ENCODE results near the gene SDK2. TPM values are rescaled to one million over a fixed set of nuclear protein-coding genes. Genes with fewer than 3 reads are reported as not detected.

SDK2 gene
- total and polyA plus RNA-seq, 2 of the 4 experiments (the other 2 are of a cell fraction) = under 0.01 to 0.03 TPM

GRCh38 chr17:73480740-73481139, 163.5 kb downstream of the SDK2 start:
- Histone ChIP-seq H3K4me2 (ENCODE audit: low read depth, low read length) (no peak overlapping the region), H3K9ac (ENCODE audit: low read depth, low read length) (no peak overlapping the region), H3K79me1 (ENCODE audit: low read depth in 1 of 2, low read length in 2 of 2) (no peaks in the 10 kb centered on the region), H3K56ac (ENCODE audit: extremely low read depth, insufficient read depth, low read length) (no peak overlapping the region), H3K9me1 (ENCODE audit: insufficient read depth, low read length) (no peaks in the 10 kb centered on the region), H2AFZ (replicated peaks; ENCODE audit: low read length, poor library complexity) (no peak overlapping the region), H4K5ac (ENCODE audit: low read depth, low read length) (no peak overlapping the region), H2BK120ac (ENCODE audit: low read depth, low read length) (no peak overlapping the region), H3K27me3 (ENCODE audit: control insufficient read depth, insufficient read depth, low read length) (no peaks in the 10 kb centered on the region; the same call in none of the 2 replicates), H2BK15ac (ENCODE audit: low read depth, low read length) (no peak overlapping the region), H3K27ac (ENCODE audit: insufficient read depth, low read length) (no peak overlapping the region), H2AK5ac (ENCODE audit: low read depth, low read length) (no peak overlapping the region), H4K91ac (ENCODE audit: insufficient read depth, low read depth, low read length) (no peak overlapping the region), H4K20me1 (ENCODE audit: insufficient read depth, low read length) (no peaks in the 10 kb centered on the region), H3K4ac (ENCODE audit: low read depth, low read length) (no peak overlapping the region), H4K8ac (ENCODE audit: low read depth in 2 of 2, low read length in 2 of 2) (no peak overlapping the region), H2BK5ac (ENCODE audit: low read depth, low read length, poor library complexity, severe bottlenecking) (no peak overlapping the region), H3K4me3 (ENCODE audit: insufficient read depth, low read depth, low read length) (no peak overlapping the region), H3K23ac (ENCODE audit: low read depth, low read length) (no peak overlapping the region), H3K14ac (replicated peaks; ENCODE audit: low read depth, low read length) (no peak overlapping the region), H2BK20ac (ENCODE audit: low read depth, low read length) (no peak overlapping the region), H3K36me3 (ENCODE audit: control insufficient read depth, insufficient read depth, low read length) (no peaks in the 10 kb centered on the region), H3K4me1 (ENCODE audit: control insufficient read depth, insufficient read depth, low read length) (no peaks in the 10 kb centered on the region), H2AK9ac (replicated peaks; ENCODE audit: low read depth, low read length, poor library complexity) (no peak overlapping the region), H3K18ac (ENCODE audit: low read depth, low read length) (no peak overlapping the region), H3K9me3 (ENCODE audit: control insufficient read depth, insufficient read depth, low read length) (peaks cover 11% of the 10 kb centered on the region)
- dilution Hi-C loops (cut with HindIII; ENCODE audit: low sequenced_read_pairs, unreplicated experiment) (no loop called here), intact Hi-C loops (cut with micrococcal nuclease) (no loop called here), in situ Hi-C loops (cut with MboI; ENCODE audit: low sequenced_read_pairs) (no loop called here)
- CTCF ChIA-PET = no interaction called here
- WGBS, 2 experiments (ENCODE audit: extremely low coverage in 2 of 2, insufficient read length in 1 of 2) = no CpG with 5 or more reads among the region's 4 CpGs
- no peak for DNase-seq
- BruUV-seq (replicated peaks) = no TSS peak
- TF ChIP-seq RCOR1 (IDR thresholded peaks at IDR 0.05; ENCODE audit: insufficient replicate concordance, low read length) (no peak), USF2 (IDR thresholded peaks at IDR 0.05; ENCODE audit: low read depth, low read length) (no peak), ELK1 (IDR thresholded peaks at IDR 0.05; ENCODE audit: borderline replicate concordance, low read depth, low read length) (no peak), CHD1 (IDR thresholded peaks at IDR 0.05; ENCODE audit: low read depth, low read length) (no peak), FOS (IDR thresholded peaks at IDR 0.05; ENCODE audit: low read depth, low read length) (no peak), POLR2A (IDR thresholded peaks at IDR 0.05; ENCODE audit: low read depth, low read length) (no peak), RFX5 (IDR thresholded peaks at IDR 0.05; ENCODE audit: low read depth, low read length) (no peak), BHLHE40 (IDR thresholded peaks at IDR 0.05; ENCODE audit: low read depth, low read length) (no peak), MAZ (IDR thresholded peaks at IDR 0.05; ENCODE audit: borderline replicate concordance, low read depth, low read length) (no peak), SMC3 (IDR thresholded peaks at IDR 0.05; ENCODE audit: low read depth, low read length) (no peak), NFE2L2 (IDR thresholded peaks at IDR 0.05; ENCODE audit: low read depth, low read length) (no peak), MAFK (IDR thresholded peaks at IDR 0.05; ENCODE audit: low read depth, low read length) (no peak), CEBPB (IDR thresholded peaks at IDR 0.05; ENCODE audit: low read depth, low read length) (no peak), CTCF (conservative IDR thresholded peaks at IDR 0.05; ENCODE audit: low read depth, low read length) (no peak), RAD21 (IDR thresholded peaks at IDR 0.05; ENCODE audit: low read length) (no peak), MXI1 (IDR thresholded peaks at IDR 0.05; ENCODE audit: borderline replicate concordance, low read depth, low read length) (no peak)
- no peak for ATAC-seq (ENCODE audit: low read depth)
- POLR2A ChIA-PET (ENCODE audit: unreplicated experiment) = no interaction called here
